HL-60 (cell line): ENCODE measurements around the gene APOH.

Experiments
- CTCF ChIP-seq: IDR thresholded peaks from one replicate; pipeline ENCODE4 v1.5.1; 2011; ENCODE audit warnings: low read length, control low read depth, inconsistent platforms; ENCODE audit not compliant: insufficient read depth
- POLR2AphosphoS5 ChIP-seq: IDR thresholded peaks from 2 replicates; pipeline ENCODE4 v1.6.1; 2012; ENCODE audit warnings: low read depth
- REST ChIP-seq: IDR thresholded peaks from 2 replicates; pipeline ENCODE4 v1.6.1; 2012; ENCODE audit warnings: low read depth; ENCODE audit not compliant: insufficient replicate concordance

GRCh38 chr17:66264696-66265095, 35.5 kb upstream of the APOH start:
- no peak for TF ChIP-seq CTCF
- no peak for TF ChIP-seq POLR2AphosphoS5
- TF ChIP-seq REST: no peak
